ENCODE measurements around the gene MFSD11. TPM values are rescaled to one million over a fixed set of nuclear protein-coding genes. Genes with fewer than 3 reads are reported as not detected.

Gene MFSD11
- total RNA-seq, 1 experiment from 2014 or later: 40.4 TPM

DNA sequence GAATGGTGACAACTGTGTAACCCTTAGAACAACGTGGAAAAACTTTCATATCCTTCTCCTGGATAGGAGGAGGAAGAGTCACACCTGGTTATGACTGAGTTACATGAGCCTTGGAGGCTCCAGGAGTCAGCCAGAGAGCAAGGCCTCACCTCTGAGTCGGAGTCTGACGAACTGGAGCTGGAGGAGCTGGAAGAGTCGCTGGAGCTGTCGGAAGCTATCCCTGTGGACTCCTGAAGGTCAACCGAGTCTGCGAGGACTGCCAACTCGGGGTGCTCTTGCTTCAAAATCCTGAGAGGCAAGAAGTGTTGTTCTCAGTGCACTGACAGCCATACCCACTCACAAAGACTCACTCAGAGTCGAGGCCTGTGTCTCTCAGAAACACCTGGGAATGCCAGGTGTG lies 17.7 kb upstream of the MFSD11 start:
- BruUV-seq (replicated peaks): no TSS peak

DNA sequence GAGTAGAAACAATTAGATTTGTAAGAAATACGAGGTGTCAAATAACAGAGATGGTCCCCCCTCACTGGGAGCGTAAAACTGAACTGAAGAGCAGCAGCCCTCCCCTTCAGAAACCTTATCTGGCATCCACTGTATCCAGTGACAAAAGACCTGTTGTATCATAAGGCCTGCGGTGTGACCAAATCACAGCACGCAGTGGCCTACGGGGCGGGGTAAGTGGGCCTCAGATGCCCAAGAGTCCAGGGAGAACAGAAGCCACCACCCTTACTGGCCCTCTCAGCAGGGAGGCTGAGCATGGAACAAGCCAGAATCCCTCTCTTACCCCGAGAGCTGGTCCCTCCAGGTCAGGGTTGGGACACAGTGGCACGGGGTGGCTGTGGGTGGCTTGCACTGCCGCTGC lies 17.0 kb upstream of the MFSD11 start:
- Histone ChIP-seq H3K27me3 (replicated peaks; ENCODE audit: control insufficient read depth, insufficient read depth, low read length) (no peaks in the 10 kb centered on the region), H3K4me3 (ENCODE audit: low read depth, low read length) (no peak overlapping the region), H3K9me3 (no peaks in the 10 kb centered on the region), H3K36me3 (ENCODE audit: control insufficient read depth, insufficient read depth, low read length) (peaks cover 5% of the 10 kb centered on the region), H3K4me1 (no peaks in the 10 kb centered on the region)
- H3K4me1 Mint-ChIP-seq (ENCODE audit: low read depth, unreplicated experiment): peaks cover 6% of the 10 kb centered on the region
- no peak overlapping the region for H3K27ac Mint-ChIP-seq (ENCODE audit: unreplicated experiment)
- H3K4me3 Mint-ChIP-seq (ENCODE audit: unreplicated experiment): no peak overlapping the region
- peaks cover 98% of the 10 kb centered on the region for H3K36me3 Mint-ChIP-seq (ENCODE audit: insufficient read depth, unreplicated experiment)
- BruUV-seq (replicated peaks): no TSS peak
- POLR2A ChIA-PET: no interaction called here
- intact Hi-C loops (cut with micrococcal nuclease; ENCODE audit: unreplicated experiment): no loop called here
- no peaks in the 10 kb centered on the region for H3K27me3 Mint-ChIP-seq (ENCODE audit: insufficient read depth, unreplicated experiment)
- no peak for DNase-seq
- CTCF ChIA-PET: no interaction called here
- no peak for TF ChIP-seq CTCF (IDR thresholded peaks at IDR 0.05; ENCODE audit: insufficient read depth in 1 of 2, low read depth in 1 of 2, low read length in 1 of 2, severe bottlenecking in 1 of 2, unreplicated experiment in 1 of 2)
- H3K9me3 Mint-ChIP-seq (ENCODE audit: unreplicated experiment): no peaks in the 10 kb centered on the region

More for the DNA sequence above, 17.7 kb upstream of the MFSD11 start:
- Histone ChIP-seq H3K36me3 (ENCODE audit: control insufficient read depth, insufficient read depth, low read length) (peaks cover 5% of the 10 kb centered on the region), H3K27me3 (replicated peaks; ENCODE audit: control insufficient read depth, insufficient read depth, low read length) (no peaks in the 10 kb centered on the region), H3K4me1 (no peaks in the 10 kb centered on the region), H3K9me3 (no peaks in the 10 kb centered on the region), H3K4me3 (ENCODE audit: low read depth, low read length) (no peak overlapping the region)
- H3K9me3 Mint-ChIP-seq (ENCODE audit: unreplicated experiment): no peaks in the 10 kb centered on the region
- no peaks in the 10 kb centered on the region for H3K27me3 Mint-ChIP-seq (ENCODE audit: insufficient read depth, unreplicated experiment)
- H3K27ac Mint-ChIP-seq (ENCODE audit: unreplicated experiment): no peak overlapping the region
- ChIA-PET CTCF (no interaction called here), POLR2A (no interaction called here)
- peaks cover 98% of the 10 kb centered on the region for H3K36me3 Mint-ChIP-seq (ENCODE audit: insufficient read depth, unreplicated experiment)
- intact Hi-C loops (cut with micrococcal nuclease; ENCODE audit: unreplicated experiment): no loop called here
- H3K4me3 Mint-ChIP-seq (ENCODE audit: unreplicated experiment): no peak overlapping the region
- TF ChIP-seq CTCF (IDR thresholded peaks at IDR 0.05; ENCODE audit: insufficient read depth in 1 of 2, low read depth in 1 of 2, low read length in 1 of 2, severe bottlenecking in 1 of 2, unreplicated experiment in 1 of 2): no peak
- no peak for DNase-seq
- peaks cover 6% of the 10 kb centered on the region for H3K4me1 Mint-ChIP-seq (ENCODE audit: low read depth, unreplicated experiment)

- H3K9me3 Mint-ChIP-seq (ENCODE audit: unreplicated experiment): no peaks in the 10 kb centered on the region
- H3K4me3 Mint-ChIP-seq (ENCODE audit: unreplicated experiment): no peak overlapping the region
- ChIA-PET CTCF (no interaction called here), POLR2A (no interaction called here)
- H3K36me3 Mint-ChIP-seq (ENCODE audit: insufficient read depth, unreplicated experiment): peaks cover 98% of the 10 kb centered on the region
- no peak for DNase-seq
- intact Hi-C loops (cut with micrococcal nuclease; ENCODE audit: unreplicated experiment): no loop called here
- Histone ChIP-seq H3K4me1 (no peaks in the 10 kb centered on the region), H3K27me3 (replicated peaks; ENCODE audit: control insufficient read depth, insufficient read depth, low read length) (no peaks in the 10 kb centered on the region), H3K9me3 (no peaks in the 10 kb centered on the region), H3K36me3 (ENCODE audit: control insufficient read depth, insufficient read depth, low read length) (peaks cover 3% of the 10 kb centered on the region), H3K4me3 (ENCODE audit: low read depth, low read length) (no peak overlapping the region)
- no peak for TF ChIP-seq CTCF (IDR thresholded peaks at IDR 0.05; ENCODE audit: insufficient read depth in 1 of 2, low read depth in 1 of 2, low read length in 1 of 2, severe bottlenecking in 1 of 2, unreplicated experiment in 1 of 2)
- H3K4me1 Mint-ChIP-seq (ENCODE audit: low read depth, unreplicated experiment): peaks cover 2% of the 10 kb centered on the region
- no TSS peak for BruUV-seq (replicated peaks)
- H3K27me3 Mint-ChIP-seq (ENCODE audit: insufficient read depth, unreplicated experiment): no peaks in the 10 kb centered on the region
- no peak overlapping the region for H3K27ac Mint-ChIP-seq (ENCODE audit: unreplicated experiment)
Measured at GRCh38 chr17:76721463-76721862, 16.5 kb upstream of the MFSD11 start.
